WI38 (cell line): ENCODE data around the gene THAP8.

Experiments used
- H3K4me3 ChIP-seq: 2 replicates; pipeline ENCODE4 v1.5.1; 2011; ENCODE audit warnings: low read depth, mild to moderate bottlenecking, control low read depth, low read length
- TF ChIP-seq, protein P1 (sequence below): IDR thresholded peaks from 2 replicates; pipeline ENCODE4 v1.5.1; 2012; ENCODE audit warnings: low read depth, mild to moderate bottlenecking, control low read depth, low read length

THAP8 gene

DNA sequence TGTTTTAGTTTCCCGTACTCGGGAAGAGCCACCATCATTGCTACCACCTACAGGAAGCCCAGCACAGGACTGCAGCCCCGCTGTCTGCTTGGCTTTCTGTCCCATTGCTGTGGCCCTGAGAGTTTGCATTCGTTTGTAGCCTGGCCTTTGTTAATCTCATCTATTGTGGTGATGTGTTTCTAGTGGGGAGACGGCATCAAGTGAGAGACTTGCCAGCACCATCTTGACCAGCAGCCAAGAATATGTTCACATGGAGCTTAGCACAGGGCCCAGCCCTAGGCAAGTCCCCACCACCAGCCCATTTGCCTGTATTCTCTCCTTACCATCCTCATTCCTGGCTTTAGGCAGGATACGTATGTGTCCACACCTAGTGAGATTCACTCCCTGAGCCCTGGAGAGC, 39.6 kb upstream of the THAP8 start:
- H3K4me3 ChIP-seq, result no peak overlapping the region

DNA sequence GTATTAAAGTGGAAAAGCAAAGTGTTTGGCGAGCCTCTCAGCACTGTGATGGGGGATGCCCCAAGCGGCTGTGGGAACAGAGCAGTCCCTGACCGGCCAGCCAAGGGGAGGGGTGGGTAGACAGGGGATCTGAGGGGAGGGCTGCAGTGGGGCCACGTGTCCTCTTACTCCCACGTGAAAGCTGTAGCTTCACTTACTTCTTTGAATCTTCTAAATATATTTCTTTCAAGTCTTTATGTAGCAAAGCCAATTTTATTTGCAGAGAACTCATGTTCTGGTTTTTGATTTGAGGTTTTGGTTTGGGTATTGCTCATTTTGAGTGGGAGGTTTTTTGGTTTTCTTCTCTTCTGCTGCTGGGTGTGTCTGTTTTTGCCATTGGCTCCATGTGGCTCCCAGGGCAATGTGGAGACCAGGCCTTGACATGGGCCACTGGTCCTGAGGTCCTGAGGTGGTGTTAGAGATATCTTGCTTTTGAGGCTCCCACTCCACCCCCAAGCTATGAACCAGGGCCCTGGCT, 39.1 kb upstream of the THAP8 start:
- H3K4me3 ChIP-seq, result no peak overlapping the region
- TF ChIP-seq, protein P1, sequence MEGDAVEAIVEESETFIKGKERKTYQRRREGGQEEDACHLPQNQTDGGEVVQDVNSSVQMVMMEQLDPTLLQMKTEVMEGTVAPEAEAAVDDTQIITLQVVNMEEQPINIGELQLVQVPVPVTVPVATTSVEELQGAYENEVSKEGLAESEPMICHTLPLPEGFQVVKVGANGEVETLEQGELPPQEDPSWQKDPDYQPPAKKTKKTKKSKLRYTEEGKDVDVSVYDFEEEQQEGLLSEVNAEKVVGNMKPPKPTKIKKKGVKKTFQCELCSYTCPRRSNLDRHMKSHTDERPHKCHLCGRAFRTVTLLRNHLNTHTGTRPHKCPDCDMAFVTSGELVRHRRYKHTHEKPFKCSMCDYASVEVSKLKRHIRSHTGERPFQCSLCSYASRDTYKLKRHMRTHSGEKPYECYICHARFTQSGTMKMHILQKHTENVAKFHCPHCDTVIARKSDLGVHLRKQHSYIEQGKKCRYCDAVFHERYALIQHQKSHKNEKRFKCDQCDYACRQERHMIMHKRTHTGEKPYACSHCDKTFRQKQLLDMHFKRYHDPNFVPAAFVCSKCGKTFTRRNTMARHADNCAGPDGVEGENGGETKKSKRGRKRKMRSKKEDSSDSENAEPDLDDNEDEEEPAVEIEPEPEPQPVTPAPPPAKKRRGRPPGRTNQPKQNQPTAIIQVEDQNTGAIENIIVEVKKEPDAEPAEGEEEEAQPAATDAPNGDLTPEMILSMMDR, result no peak

More for the DNA sequence above, 39.6 kb upstream of the THAP8 start:
- TF ChIP-seq, protein P1, result no peak

DNA sequence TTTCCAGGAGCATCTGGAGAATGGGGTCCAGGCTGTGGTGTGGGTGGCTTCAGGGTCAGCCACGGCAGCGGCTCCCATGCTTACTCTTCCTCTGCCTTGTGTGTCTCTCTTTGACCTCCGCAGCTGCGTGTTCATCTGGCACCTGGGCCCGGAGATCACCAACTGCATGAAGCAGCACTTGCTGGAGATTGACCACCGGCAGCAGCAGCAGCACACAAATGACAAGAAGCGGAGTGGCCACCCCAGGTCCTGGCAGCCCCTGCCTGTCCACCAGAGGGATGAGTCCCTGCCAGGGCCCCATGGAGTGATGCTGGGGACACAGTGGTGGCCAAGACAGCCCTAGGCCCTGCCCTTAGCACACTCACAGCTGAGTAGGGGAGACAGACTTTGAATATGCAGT, 38.5 kb upstream of the THAP8 start:
- TF ChIP-seq, protein P1, result no peak
- H3K4me3 ChIP-seq, result no peak overlapping the region

DNA sequence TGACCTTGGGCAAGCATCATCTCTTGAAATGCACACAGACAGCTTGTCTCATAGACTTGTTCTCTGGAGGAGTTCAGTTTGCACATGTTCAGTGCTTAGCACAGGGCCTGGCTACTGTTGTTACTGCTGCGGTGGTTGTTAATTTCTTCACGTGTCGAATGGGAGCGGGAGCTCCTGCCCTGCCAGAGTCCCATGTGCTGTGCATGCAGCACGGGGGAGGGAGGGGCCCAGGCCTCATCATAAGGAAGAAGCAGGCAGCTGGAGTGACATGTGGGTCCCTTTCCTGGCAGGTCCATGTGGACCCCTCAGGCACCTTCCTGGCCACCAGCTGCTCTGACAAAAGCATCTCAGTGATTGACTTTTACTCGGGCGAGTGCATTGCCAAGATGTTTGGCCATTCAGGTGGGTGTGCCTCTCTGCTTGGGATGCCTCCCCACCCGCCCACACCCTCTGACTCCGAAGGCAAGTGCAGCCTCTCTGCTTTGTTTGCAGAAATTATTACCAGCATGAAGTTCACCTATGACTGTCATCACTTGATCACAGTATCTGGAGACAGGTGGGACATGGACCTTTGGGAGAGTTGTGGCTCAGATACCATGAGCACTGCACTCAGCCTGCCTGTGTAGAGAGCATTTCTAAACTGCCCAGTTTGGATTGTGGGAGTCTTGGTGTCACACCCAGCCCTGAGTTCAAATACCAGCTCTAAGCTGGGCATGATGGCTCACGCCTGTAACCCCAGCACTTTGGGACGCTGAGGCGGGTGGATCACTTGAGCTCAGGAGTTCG, 37.0 kb upstream of the THAP8 start:
- TF ChIP-seq, protein P1, result no peak
- H3K4me3 ChIP-seq, result no peak overlapping the region

DNA sequence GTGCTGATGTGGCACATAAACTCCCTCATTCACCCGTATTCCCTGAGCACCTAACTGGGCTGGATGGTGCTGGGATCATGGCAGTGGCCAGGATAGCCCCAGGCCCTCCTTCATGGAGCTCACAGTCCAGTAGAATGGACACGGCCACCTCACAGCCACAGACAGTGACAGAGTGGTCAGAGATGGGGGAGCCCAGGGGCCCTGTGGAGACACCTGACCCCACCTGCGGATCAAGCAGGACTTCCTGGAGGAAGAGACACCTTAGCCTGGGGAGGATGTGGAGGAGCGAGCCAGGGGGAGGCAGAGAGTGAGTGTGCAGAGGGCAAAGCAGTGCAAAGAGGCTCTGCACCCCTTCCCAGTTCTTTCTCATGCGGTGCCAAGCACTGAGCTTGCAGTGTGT, 35.8 kb upstream of the THAP8 start:
- TF ChIP-seq, protein P1, result no peak
- no peak overlapping the region for H3K4me3 ChIP-seq

DNA sequence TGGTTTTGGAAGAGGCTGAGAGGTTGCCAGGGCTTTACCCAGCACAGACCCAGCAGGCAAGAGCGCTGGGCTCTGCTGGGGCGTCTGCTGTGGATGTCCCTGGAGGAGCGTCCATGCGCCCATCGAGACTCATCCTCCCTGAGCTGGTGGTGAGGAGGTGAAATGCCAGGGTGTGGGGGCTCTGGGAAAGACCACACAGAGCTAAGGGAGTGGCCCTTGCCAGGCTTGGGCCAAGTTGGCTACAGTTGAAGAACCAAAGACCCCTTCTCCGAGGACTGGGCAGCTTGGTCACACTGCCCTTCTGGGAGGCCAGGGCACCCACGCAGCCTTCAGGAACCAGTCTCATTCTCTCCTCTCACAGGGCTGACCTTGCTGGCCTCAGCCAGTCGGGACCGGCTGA, 32.2 kb upstream of the THAP8 start:
- TF ChIP-seq, protein P1, result no peak

DNA sequence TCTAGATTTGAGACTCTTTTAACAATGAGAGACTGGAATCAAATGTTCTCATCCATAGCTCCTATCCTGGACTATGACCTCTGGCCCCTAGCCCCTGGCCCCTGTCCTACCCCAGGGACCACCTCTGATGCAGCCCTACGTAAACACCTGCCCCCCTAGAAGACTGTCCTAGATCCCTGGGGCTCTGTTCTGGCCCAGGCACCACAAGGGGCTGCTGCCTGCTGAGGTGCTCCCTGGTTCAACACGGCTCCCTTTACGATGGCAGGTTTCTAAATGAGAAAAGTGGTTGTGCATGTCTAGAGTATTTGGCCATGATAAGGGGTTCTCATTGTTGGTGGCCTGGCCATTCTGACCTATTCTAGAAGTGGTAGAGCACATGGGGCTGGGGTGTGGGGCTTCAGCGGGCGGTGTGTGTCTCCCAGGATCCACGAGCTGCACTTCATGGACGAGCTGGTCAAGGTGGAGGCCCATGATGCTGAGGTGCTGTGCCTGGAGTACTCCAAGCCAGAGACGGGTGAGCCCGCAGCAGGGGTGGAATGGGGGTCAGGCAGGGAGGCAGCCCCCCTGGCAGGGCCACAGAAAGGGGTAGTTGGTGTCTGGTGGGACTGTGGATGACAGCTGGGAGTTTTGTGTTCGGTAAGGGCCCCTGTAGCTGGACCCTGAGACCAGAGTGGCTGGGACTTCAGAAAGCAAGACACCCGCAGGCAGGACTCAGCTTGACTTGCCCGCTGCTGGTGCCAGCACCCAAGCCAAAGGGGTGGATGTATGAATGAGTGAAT, 30.3 kb upstream of the THAP8 start:
- TF ChIP-seq, protein P1, result no peak
- no peak overlapping the region for H3K4me3 ChIP-seq

More for the DNA sequence above, 32.2 kb upstream of the THAP8 start:
- no peak overlapping the region for H3K4me3 ChIP-seq
